GM21529 (cell line): Measurements from ENCODE around the gene MRGPRG.
"Not testable (repeated sequence)": the region's sequence is repeated elsewhere in the genome, so short reads cannot be mapped to it uniquely, and the experiment has no call there.

Experiments used
- ATAC-seq: cut with Tn5 transposase; IDR thresholded peaks from one replicate; pipeline ENCODE4 v1.9.1; 2021; ENCODE audit not compliant: unreplicated experiment

MRGPRG gene, protein sequence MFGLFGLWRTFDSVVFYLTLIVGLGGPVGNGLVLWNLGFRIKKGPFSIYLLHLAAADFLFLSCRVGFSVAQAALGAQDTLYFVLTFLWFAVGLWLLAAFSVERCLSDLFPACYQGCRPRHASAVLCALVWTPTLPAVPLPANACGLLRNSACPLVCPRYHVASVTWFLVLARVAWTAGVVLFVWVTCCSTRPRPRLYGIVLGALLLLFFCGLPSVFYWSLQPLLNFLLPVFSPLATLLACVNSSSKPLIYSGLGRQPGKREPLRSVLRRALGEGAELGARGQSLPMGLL

DNA sequence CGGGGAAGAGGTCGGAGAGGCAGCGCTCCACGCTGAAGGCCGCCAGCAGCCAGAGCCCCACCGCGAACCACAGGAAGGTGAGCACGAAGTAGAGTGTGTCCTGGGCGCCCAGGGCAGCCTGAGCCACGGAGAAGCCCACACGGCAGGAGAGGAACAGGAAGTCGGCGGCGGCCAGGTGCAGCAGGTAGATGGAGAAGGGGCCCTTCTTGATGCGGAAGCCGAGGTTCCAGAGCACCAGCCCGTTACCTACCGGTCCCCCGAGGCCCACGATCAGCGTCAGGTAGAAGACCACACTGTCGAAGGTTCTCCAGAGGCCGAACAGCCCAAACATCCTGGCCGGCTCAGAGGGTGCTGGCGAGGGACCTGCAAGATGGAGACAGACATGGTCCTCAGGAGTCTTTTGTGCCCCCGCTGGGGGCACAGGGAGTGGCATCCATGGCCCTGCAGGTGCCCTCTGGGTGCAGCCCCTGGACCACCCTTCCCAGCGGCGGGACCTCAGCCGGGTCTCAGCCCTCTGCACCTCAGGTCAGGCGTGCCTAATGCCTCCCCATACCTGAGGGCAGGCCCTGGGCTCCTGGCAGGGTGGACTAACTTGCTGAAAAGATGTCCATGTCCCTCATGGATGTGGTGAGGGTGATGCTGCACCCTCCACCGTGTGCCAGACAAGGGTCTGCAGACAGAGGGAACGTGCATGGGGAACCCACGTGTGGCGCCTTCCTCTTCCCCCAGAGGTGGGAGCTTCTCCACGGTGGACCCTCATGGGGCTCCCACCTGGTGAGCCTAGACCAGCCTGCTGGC is at the start of gene MRGPRG:
MRGPRG (minus strand) TSS at position 331 of the 798 bp plus-strand sequence; CDS start at position 331, 0 bp downstream.
- no peak for ATAC-seq

DNA sequence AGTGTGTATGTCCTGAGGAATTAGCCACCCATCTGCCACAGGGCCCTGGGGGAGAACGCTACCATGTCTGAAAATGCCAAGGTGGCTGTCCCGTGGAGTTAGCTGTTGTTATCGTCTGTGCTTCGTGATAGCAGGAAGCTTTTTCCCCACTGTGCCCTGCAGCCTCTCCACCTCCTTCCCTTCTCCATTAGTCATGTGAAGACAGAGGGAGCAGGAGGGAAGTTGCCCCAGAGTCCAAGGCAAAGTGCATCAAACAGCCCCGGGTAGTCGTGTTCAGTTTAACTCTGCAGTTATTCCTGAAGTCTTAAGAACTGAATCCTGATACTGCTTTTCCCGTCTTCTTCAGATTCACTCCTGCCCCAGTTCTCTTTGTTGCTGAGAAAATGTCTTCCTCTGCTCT is 43.9 kb upstream of the MRGPRG start:
- not testable (repeated sequence) for ATAC-seq

DNA sequence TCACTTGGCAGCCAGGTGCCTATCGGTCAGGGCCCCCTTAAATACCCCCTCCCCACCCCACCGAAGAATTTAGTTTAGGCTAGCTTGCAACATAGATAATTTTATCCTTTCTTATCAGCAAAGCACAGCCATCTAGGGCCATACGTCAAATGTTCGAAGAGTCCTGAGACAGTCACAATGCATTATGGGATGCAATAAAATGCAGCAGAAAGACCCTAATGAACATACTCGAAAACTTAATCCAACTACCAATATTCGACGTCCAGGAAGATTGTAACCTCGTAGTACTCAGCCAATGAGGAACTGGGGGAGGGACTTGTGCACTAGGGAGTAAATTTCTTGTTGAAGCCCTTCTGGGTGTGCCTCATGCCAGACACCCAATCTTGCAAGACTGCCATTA is 43.2 kb upstream of the MRGPRG start:
- ATAC-seq, result not testable (repeated sequence)

DNA sequence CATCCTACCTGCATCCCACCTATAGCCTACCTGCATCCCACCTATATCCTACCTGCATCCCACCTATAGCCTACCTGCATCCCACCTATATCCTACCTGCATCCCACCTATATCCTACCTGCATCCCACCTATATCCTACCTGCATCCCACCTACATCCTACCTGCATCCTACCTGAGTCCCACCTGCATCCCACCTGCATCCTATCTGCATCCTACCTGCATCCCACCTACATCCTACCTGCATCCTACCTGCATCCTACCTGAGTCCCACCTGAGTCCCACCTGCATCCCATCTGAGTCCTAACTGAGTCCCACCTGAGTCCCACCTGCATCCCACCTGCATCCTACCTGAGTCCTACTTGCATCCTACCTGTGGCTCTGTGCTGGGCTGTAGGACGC is 38.9 kb upstream of the MRGPRG start:
- ATAC-seq, result not testable (repeated sequence)

DNA sequence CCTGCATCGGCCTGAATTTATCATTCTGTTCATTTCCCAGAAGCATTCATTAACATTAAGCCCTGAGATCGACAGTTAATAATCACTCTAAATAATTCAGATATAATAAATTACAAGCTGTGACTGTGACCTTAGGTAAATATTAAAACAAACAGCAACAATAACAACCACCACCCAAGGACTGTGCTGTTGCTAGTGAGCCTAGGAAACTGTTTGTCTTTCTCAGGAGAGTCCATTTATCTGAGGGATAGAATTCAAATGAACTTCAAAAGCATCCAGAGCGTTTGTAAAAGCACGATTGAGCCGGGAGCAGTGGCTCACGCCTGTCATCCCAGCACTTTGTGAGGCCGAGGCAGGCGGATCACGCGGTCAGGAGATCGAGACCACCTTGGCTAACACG is 36.6 kb upstream of the MRGPRG start:
- ATAC-seq, result not testable (repeated sequence)

DNA sequence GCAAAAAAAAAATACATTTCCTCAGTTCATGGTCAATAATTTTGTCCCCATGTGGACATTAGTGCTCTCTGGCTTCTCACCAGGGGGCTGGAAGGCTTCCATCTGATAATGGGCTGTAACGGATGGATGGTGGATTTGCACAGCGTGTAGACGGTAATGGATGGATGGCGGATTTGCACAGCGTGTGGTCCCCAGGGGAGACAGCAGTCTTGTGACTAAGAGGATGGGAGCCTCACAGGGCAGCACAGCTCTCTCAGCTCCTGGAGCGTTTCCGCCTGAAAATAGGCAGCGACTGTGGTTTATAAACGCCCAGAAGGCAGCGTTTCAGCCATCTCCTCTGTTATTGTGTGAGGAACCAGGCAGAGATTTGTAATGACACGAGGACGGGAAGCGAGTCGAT is 36.2 kb upstream of the MRGPRG start:
- ATAC-seq, result not testable (repeated sequence)

DNA sequence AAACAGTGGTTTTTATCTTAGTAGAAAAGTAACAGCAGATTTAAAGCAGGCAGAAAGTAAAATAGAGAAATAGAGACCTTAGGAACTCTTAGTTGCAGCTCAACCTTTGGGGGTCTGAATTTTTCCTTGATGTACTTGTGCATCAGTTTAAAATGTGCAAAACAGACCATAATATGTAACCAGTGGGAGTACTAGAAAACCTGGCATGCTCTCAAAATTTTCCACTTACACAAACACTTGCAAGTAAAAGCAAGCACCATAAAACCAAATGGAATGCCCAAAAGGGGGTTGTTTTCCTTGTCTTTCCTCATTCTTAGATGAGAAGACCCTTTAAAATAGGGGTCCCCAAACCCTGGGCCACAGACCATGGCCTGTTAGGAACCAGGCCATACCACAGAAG is 26.5 kb upstream of the MRGPRG start:
- no peak for ATAC-seq

DNA sequence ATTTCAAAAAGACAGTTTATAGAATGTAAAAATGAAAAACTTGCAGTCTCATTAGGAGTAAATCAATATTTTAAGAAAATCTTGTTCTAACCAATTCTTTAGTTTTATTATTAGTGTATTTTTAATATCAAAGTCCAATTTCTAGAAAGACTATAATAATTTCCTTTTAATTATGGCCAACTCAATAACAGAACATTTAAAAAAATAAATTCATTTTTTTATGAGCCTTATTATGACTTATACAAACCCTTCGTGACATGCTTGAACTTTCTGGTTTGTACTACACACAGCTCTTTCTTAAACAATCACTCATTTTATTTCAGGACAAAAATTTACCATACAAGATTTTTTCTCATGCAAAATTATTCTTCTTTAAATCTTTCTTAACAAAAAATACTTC is 25.3 kb upstream of the MRGPRG start:
- ATAC-seq, result no peak

DNA sequence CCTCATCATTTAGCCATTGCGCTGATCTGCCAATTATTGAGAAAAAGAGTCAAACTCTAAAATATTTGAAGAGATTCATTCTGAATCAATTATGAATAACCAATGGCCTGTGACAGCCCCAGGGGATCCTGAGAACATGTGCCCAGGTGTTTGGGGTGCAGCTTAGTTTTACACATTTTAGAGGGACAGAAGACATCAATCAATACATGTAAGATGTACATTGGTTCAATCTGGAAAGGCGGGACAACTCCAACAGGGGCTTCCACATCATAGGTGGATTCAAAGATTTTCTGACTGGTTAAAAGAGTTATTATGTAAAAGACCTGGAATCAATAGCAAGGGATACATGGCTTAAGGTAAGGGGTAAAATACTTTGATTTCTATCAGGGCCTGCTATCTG is 18.5 kb upstream of the MRGPRG start:
- no peak for ATAC-seq

DNA sequence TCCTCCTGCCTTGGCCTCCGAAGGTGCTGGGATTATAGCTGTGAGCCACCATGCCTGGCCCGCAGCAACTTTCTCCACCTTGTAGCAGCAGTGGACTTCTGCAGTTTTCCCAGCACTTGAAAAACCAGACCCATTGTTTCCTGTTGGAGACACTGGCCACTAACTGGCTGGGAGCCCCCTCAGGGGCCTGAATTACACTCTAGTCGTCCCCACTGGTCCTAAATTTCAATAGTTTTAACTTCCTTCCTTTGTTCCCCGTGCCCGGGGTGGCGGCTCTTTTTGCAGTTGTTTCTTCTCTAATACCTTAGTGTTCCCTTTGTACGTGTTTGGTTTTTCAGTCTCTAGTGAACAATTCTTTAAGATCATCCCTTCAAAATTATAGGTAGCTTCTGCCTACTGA is 16.2 kb upstream of the MRGPRG start:
- ATAC-seq, result no peak

DNA sequence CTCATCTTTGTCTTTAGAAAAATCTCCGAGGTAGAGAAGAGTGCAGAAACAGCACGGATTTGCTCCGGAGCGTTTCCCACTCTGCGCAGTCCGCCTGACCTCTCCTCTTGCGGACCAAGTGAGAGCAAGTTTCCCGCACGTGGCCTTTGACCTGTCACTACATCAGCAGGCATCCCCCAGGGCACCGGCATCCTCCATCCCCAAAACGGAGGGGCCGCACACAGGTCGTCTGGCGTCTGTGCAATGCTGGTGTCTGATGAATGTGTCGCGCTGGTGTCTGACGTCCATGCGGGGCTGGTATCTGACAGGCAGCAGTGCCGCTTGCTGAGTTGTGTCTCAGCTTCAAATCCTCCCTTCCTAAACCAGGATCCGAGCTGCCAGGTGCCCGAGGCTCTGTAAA is 14.3 kb upstream of the MRGPRG start:
- no peak for ATAC-seq

DNA sequence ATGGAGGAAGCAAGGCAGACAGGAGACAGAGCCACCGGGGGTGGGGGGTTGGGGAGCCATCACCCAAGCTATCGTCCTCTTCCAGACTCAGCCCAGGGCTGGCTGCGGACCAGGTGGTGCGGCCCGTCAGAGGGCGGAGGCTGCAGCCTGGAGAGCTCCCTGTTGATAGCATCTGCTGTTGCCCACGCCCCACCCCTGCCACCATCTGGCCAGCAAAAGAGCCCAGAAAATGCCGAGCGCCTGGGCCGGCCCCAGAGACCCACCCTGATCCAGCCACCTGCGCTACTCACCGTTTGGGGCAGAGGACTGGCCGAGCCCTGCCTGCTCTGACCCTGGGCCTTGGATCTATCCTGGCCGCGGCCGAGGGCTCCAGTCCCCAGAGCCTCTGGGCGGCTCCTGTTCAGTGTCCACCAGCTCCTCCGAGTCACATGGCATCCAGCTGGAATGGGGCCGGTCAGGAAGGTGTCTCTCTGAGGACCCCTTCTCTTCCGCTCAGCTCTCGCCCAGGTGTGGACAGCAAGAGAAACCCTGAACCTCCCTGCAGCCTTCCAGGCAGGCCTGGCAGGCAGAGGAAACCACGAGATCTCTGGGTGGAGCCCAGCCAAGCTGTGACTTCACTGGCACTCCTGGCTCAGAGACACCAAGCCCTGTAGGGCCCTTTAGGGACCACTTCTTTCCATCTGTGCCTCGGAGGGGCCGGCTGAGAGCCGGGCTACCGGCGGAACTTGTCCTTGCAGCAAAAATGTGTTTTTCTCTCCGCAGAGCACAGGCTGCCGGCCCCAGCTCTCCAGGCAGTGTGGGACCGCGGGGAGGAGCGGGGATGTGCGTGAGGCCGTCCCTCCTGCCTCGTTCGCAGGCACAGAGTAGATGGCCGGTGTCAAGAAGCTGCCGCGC is 13.5 kb upstream of the MRGPRG start, which contains the start of gene MRGPRE:
MRGPRE (minus strand) TSS at position 567 of the 894 bp plus-strand sequence. CDS start 3,618 bp downstream, outside the sequence.
- ATAC-seq, result no peak

DNA sequence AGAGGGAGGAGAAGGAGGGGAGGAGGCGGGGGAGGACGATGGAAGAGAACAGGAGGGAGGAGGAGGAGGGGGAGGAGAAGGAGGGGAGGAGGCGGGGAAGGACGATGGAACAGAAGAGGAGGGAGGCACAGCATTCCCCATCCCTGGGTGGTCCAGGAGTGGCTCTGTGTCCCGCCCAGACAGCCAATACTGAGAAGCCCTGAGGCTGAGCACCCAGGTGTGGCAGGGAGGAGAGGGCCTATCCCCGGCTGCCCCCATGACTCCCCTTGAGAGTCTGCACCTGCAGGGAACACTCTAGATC is 12.9 kb upstream of the MRGPRG start:
- no peak for ATAC-seq

DNA sequence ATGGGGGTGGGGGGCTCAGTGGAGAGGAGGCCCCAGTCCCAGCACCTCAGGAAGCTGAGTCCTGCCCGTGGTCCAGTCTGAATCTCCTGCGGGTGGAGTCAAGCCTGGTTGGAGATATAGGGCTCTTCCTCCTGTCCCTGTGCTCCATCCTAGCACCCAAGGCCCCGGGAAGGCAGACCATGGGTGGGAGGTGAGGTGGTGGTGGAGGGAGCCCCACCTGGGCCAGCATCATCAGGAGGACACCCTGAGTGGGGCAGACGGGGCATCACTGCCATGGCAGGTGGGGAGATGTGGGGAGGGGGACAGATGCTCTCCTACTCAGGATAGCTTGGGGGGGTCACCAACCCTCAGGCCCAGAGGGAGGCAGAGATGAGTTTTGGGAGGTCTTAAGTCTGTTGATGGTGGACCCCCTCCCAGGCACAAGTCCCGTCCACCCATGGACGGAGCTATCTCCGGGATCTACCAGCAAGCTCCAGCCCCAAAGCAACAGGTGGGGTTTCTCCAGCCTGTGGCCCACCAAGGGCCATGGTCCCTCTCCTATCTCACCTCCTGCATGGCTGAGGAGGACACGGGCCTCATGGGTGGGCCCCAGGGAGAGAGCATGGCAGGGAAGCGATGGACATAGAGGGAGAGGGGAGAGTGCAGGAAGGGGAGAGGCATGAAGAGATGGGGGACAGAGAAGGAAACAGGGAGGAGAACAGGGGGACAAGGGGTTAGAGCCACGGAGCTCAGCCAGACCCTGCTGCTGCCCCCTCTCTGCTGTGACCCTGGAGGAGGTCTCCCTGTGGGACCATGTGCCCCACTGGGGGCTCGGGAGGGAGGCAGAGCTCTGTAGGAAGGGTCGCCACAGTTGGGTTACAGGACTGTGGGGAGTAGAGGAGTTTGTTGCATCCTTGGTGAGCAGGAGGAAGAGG is 12.3 kb upstream of the MRGPRG start:
- ATAC-seq, result no peak

DNA sequence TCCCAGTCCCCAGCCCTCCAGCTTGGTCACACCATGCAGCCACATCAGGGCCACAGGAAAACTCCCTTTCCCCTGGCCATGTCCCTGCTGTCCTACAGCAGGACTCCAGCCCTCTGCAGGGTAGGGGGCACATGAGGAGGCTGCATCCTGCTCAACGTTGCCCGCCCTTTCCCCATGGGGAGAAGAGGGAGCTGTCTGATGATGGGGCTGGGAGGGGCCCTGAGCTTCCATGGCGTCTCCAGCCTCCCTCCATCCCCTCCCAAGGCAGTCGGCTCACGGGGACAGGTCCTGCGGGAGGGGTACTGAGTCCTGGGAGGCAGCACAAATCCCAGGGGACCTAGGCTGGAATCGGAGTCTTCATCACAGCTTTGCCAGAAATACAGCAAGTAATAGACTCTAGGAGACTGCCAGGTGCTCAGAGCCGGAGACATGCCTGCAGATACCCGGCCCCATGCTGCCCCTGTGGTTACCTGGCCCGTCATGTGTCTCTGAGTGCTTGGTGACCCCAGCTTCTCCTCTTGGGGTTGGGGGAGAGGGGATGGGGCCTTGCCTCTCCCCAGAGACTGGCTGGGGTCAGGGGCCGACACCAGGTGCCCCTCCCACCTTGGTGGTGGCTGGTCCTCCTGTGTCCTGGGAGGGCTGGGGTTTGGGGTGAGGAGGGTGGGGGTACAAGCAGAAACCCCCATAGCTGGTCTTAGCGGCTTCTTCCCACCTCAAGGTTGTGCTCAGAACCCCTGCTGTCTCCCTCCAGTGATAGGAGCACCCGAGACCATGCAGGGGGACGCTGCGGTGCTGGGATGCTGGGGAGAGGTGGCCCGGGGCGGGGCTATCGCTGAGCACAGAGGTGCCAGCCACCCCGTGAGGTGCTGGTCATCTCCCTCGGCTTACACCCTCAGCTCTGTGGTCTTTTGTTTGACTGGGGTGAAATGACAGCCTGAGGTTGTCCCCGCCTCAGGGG is 11.3 kb upstream of the MRGPRG start:
- no peak for ATAC-seq

DNA sequence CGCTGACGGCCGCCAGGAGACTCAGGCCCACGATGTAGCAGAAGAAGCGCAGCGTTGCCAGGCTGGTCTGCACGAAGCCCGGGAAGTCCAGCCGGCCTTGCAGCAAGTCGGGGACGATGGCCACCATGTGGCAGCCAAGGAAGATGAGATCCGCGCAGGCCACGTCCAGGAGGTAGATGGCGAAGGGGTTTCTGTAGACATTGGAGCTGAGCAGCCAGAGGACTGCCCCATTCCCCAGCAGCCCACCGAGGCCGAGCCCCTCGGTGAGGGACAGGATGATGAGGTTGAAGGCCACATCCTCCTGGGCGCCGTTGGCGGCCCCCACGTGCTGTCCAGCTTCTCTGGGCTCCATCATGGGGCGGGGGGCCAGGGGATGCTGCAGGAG is 9.8 kb upstream of the MRGPRG start:
- no peak for ATAC-seq

DNA sequence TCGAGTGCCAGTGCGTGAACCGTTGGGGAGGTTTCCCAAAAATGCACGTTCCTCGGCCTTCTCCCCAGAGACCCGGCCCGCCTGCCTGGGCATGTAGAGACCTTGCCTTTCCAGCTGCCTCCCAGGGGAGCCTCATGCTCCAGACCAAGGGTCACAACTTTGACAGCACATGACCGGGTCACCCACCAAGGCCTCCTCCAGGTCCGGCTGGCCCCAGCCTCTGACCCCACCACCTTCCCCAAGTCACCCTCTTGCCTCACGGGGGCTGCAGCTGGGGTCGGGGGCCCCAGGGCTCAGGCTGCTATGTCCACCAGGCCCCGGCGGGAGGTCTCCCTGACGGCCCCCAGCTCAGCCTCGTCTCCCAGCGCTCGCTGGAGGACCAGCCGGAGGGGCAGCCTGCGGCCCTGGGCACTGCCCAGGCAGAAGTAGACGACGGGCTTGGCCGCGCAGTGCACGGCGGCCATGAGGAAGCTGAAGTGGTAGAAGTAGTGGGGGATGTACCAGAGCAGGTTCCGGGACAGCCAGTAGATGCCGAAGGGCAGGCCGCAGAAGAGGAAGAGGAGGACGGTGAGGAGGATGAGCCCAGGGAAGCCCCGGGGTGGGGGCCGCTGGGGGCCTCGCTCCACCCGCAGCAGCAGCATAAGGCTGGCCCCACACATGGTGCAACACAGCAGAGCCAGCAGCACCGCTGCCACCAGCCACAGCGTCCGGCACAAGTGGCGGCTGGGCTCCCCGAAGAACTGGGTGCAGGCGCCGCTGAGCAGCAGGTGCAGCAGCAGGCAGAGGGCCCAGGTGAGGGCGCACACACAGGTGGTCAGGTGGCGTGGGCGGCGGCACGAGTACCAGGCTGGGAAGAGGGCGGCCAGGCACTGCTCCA is 9.2 kb upstream of the MRGPRG start:
- ATAC-seq, result no peak

DNA sequence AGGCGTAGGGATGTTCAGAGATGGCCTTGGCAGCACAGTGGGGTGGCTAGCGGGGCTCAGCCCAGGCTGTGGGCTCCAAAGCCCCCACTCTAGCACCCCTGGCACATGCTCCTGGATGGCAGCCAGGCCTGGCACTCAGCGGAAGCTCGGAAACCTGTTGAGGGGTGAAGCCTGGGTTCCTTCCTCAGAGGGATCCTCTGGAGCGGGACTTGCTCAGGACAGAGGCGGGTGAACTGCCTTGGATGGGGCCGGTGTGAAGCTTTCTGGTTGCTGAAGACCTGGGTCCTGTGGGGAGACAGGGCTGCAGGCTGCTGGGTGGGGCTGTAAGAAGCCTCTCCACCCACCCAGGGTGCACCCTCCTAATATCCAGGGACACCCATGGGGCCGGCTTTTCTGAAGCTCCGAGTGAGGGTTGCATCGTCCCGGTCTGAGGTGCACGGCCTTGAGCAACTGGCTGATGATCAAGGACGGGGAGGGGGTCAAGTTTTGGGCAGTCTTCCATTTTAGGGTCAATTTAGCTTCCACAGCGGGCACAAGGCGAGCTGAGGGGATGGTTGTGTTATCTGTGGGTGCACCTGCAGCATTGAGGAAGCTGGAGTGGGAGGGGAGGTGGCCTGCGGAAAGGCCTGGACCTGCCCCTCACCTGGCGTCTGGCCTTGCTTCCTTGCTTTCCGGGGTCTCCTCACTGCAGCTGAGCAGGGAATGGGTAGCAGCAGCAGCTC is 8.4 kb upstream of the MRGPRG start:
- ATAC-seq, result no peak
